Caco-2 (cell line): Measurements from ENCODE around the gene NKAIN2. TPM values are rescaled to one million over a fixed set of nuclear protein-coding genes. Genes with fewer than 3 reads are reported as not detected.

Source experiments
- BruUV-seq: library from RNA; stranded (reverse); fragments of 400-500 nt; replicated peaks from 2 replicates; lab custom pipeline; 2021; lab: Mats Ljungman, UMichigan
- CTCF ChIA-PET: fragments of 300-600 bp; sonication (Branson Sonifier 250); formaldehyde crosslinking; loops from one replicate; lab custom pipeline; 2022; ENCODE audit warnings: antibody characterized with exemption; lab: Charles Lee
- POLR2A ChIA-PET: fragments of 300-600 bp; sonication (Branson Sonifier 250); formaldehyde crosslinking; loops from one replicate; lab custom pipeline; 2022; ENCODE audit warnings: antibody characterized with exemption; lab: Charles Lee
- DNase-seq, 2 experiments: peaks; one replicate each; pipeline versions ENCODE4 v3.0.0 to v3.0.0-alpha.2; 2020 to 2022
- H3K27me3 ChIP-seq: replicated peaks from 2 replicates; pipeline ENCODE4 v1.6.0; 2011; ENCODE audit warnings: low read length; ENCODE audit not compliant: control insufficient read depth, insufficient read depth
- H3K36me3 ChIP-seq: 2 replicates; pipeline ENCODE4 v1.5.1; 2011; ENCODE audit warnings: low read length; ENCODE audit not compliant: control insufficient read depth, insufficient read depth
- H3K4me1 ChIP-seq: fragments of 250-450 bp; sonication (Bioruptor Pico); 2 replicates; pipeline ENCODE4 v1.5.1; 2020; ENCODE audit warnings: mild to moderate bottlenecking
- H3K4me3 ChIP-seq: 2 replicates; pipeline ENCODE4 v1.5.1; 2011; ENCODE audit warnings: low read depth, mild to moderate bottlenecking, control low read depth, low read length
- H3K9me3 ChIP-seq: fragments of 250-450 bp; sonication (Bioruptor Pico); 2 replicates; pipeline ENCODE4 v1.5.1; 2020; ENCODE audit warnings: mild to moderate bottlenecking, moderate library complexity
- H3K27ac Mint-ChIP-seq: one replicate; pipeline ENCODE4 v1.8.0; 2022; ENCODE audit warnings: mixed read lengths; ENCODE audit not compliant: unreplicated experiment
- H3K27me3 Mint-ChIP-seq: one replicate; pipeline ENCODE4 v1.8.0; 2022; ENCODE audit warnings: mixed read lengths; ENCODE audit not compliant: insufficient read depth, unreplicated experiment
- H3K36me3 Mint-ChIP-seq: one replicate; pipeline ENCODE4 v1.8.0; 2022; ENCODE audit warnings: mild to moderate bottlenecking, mixed read lengths; ENCODE audit not compliant: insufficient read depth, unreplicated experiment
- H3K4me1 Mint-ChIP-seq: one replicate; pipeline ENCODE4 v1.8.0; 2022; ENCODE audit warnings: low read depth, mixed read lengths; ENCODE audit not compliant: unreplicated experiment
- H3K4me3 Mint-ChIP-seq: one replicate; pipeline ENCODE4 v1.8.0; 2022; ENCODE audit warnings: mild to moderate bottlenecking, moderate library complexity, mixed read lengths; ENCODE audit not compliant: unreplicated experiment
- H3K9me3 Mint-ChIP-seq: one replicate; pipeline ENCODE4 v1.8.0; 2022; ENCODE audit warnings: mixed read lengths; ENCODE audit not compliant: unreplicated experiment
- CTCF ChIP-seq, 2 experiments: fragments of 200-600 bp in 1 of 2; IDR thresholded peaks; 1 replicate in 1 of 2; 2 replicates in 1 of 2; pipeline versions ENCODE4 v1.5.1 to v1.8.0; 2011 to 2022; ENCODE audit warnings: antibody characterized with exemption in 1 of 2, control low read depth in 1 of 2, inconsistent platforms in 1 of 2, low read depth in 1 of 2, low read length in 1 of 2, mild to moderate bottlenecking in 1 of 2, moderate library complexity in 1 of 2; ENCODE audit not compliant: insufficient read depth in 1 of 2, severe bottlenecking in 1 of 2, unreplicated experiment in 1 of 2
- intact Hi-C: fragments of 100-400 bp; cut with micrococcal nuclease; formaldehyde crosslinking; loops from one replicate; pipeline ENCODE4 v1.10.0; 2022; ENCODE audit not compliant: unreplicated experiment
- total RNA-seq: library from RNA; stranded (reverse); gene quantifications from 2 replicates; pipeline ENCODE4 v1.2.3, GENCODE V29; 2022

NKAIN2 gene
- total RNA-seq, 1 experiment from 2014 or later: not detected

- Histone ChIP-seq H3K27me3 (no peaks in the 10 kb centered on the region; the same call in 1 of the 2 replicates), H3K4me3 (no peak overlapping the region), H3K4me1 (no peaks in the 10 kb centered on the region), H3K36me3 (no peaks in the 10 kb centered on the region), H3K9me3 (no peaks in the 10 kb centered on the region)
- Mint-ChIP-seq H3K36me3 (no peaks in the 10 kb centered on the region), H3K27ac (no peak overlapping the region), H3K4me1 (no peaks in the 10 kb centered on the region), H3K4me3 (no peak overlapping the region), H3K27me3 (peaks cover 4% of the 10 kb centered on the region), H3K9me3 (no peaks in the 10 kb centered on the region)
- no peak for TF ChIP-seq CTCF (IDR thresholded peaks at IDR 0.05; ENCODE audit: insufficient read depth in 1 of 2, low read depth in 1 of 2, low read length in 1 of 2, severe bottlenecking in 1 of 2, unreplicated experiment in 1 of 2)
- ChIA-PET CTCF (no interaction called here), POLR2A (no interaction called here)
- DNase-seq: no peak
- intact Hi-C loops: no loop called here
- no TSS peak for BruUV-seq
Measured at GRCh38 chr6:124742971-124743370, 939.3 kb downstream of the NKAIN2 start.

GRCh38 chr6:124743420-124743819 is 939.8 kb downstream of the NKAIN2 start:
- Mint-ChIP-seq H3K9me3 (no peaks in the 10 kb centered on the region), H3K4me1 (no peaks in the 10 kb centered on the region), H3K4me3 (no peak overlapping the region), H3K27ac (no peak overlapping the region), H3K27me3 (peaks cover 4% of the 10 kb centered on the region), H3K36me3 (no peaks in the 10 kb centered on the region)
- TF ChIP-seq CTCF (IDR thresholded peaks at IDR 0.05; ENCODE audit: insufficient read depth in 1 of 2, low read depth in 1 of 2, low read length in 1 of 2, severe bottlenecking in 1 of 2, unreplicated experiment in 1 of 2): no peak
- Histone ChIP-seq H3K36me3 (no peaks in the 10 kb centered on the region), H3K4me3 (no peak overlapping the region), H3K4me1 (no peaks in the 10 kb centered on the region), H3K9me3 (no peaks in the 10 kb centered on the region), H3K27me3 (no peaks in the 10 kb centered on the region; the same call in 1 of the 2 replicates)
- BruUV-seq: no TSS peak
- POLR2A ChIA-PET: no interaction called here
- CTCF ChIA-PET: no interaction called here
- no peak for DNase-seq
- intact Hi-C loops: no loop called here

GRCh38 chr6:124747349-124747748 is 943.7 kb downstream of the NKAIN2 start:
- TF ChIP-seq CTCF (IDR thresholded peaks at IDR 0.05; ENCODE audit: insufficient read depth in 1 of 2, low read depth in 1 of 2, low read length in 1 of 2, severe bottlenecking in 1 of 2, unreplicated experiment in 1 of 2): no peak
- DNase-seq: no peak

More at GRCh38 chr6:124747349-124747748, 943.7 kb downstream of the NKAIN2 start:
- Mint-ChIP-seq H3K4me3 (no peak overlapping the region), H3K4me1 (no peaks in the 10 kb centered on the region), H3K27me3 (peaks cover 9% of the 10 kb centered on the region), H3K27ac (no peak overlapping the region), H3K9me3 (no peaks in the 10 kb centered on the region), H3K36me3 (no peaks in the 10 kb centered on the region)
- ChIA-PET CTCF (no interaction called here), POLR2A (no interaction called here)
- H3K9me3 ChIP-seq: no peaks in the 10 kb centered on the region
- no peaks in the 10 kb centered on the region for H3K36me3 ChIP-seq
- intact Hi-C loops: no loop called here
- no TSS peak for BruUV-seq
- H3K4me3 ChIP-seq: no peak overlapping the region
- H3K4me1 ChIP-seq: no peaks in the 10 kb centered on the region
- no peaks in the 10 kb centered on the region; the same call in none of the 2 replicates for H3K27me3 ChIP-seq
